Measurements from ENCODE around the gene NCOA6.

Gene NCOA6

DNA sequence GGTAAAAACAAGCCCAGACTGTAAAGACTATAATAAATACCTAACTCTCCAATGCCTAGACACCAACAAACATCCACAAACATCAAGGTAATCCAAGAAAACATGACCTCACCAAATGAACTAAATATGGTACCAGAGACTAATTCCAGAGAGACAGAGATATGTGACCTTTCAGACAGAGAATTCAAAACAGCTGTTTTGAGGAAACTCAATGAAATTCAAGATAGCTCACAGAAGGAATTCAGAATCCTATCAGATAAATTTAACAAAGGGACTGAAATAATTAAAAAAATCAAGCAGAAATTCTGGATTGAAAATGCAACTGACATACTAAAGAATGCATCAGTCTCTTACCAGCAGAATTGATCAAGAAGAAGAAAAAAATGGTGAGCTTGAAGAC lies 26.6 kb downstream of the NCOA6 start:
- Histone ChIP-seq H3K4me1 (ENCODE audit: control insufficient read depth, low read length) (no peaks in the 10 kb centered on the region), H3K27ac (ENCODE audit: low read depth, low read length) (no peak overlapping the region), H3F3A (ENCODE audit: control insufficient read depth, insufficient read depth) (no peaks in the 10 kb centered on the region), H3K4me2 (ENCODE audit: low read length) (no peak overlapping the region), H3K9me3 (ENCODE audit: control insufficient read depth, insufficient read depth, low read length) (no peaks in the 10 kb centered on the region), H3K9me2 (replicated peaks; ENCODE audit: control insufficient read depth, low read length) (no peaks in the 10 kb centered on the region), H3K79me2 (ENCODE audit: control insufficient read depth, low read length) (peaks cover 75% of the 10 kb centered on the region), H3K4me3 (ENCODE audit: low read length) (no peak overlapping the region), H3K27me3 (ENCODE audit: control insufficient read depth, low read length) (no peaks in the 10 kb centered on the region), H4K20me1 (ENCODE audit: control insufficient read depth, insufficient read depth, low read depth, low read length) (no peaks in the 10 kb centered on the region; the same call in 1 of the 2 replicates), H3K36me3 (ENCODE audit: control insufficient read depth, low read length) (no peaks in the 10 kb centered on the region)
- TF ChIP-seq CTCF (IDR thresholded peaks at IDR 0.05; ENCODE audit: low read depth, low read length, poor library complexity, severe bottlenecking) (no peak), EZH2phosphoT487 (IDR thresholded peaks at IDR 0.05; ENCODE audit: borderline replicate concordance, low read length) (no peak)

DNA sequence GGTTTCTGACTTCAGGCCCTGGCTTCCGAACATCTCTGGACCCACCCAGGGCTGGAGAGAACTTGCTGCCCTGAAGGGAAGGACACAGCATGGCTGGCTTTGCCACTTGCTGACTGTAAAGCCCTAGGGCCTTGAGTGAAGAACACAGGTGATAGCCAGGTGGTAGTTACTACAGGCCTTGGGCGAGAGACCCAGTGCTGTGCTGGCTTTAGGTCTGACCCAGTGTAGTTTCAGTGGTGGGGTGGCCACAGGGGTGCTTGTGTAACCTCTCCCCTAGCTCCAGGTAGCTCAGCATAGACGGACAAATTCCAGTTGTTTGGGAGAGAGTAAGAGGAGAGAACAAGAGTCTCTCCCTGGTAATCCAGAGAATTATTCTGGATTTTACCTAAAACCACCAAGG lies 27.1 kb downstream of the NCOA6 start:
- Histone ChIP-seq H3K27me3 (ENCODE audit: control insufficient read depth, low read length) (no peaks in the 10 kb centered on the region), H3K79me2 (ENCODE audit: control insufficient read depth, low read length) (peaks cover 78% of the 10 kb centered on the region)

DNA sequence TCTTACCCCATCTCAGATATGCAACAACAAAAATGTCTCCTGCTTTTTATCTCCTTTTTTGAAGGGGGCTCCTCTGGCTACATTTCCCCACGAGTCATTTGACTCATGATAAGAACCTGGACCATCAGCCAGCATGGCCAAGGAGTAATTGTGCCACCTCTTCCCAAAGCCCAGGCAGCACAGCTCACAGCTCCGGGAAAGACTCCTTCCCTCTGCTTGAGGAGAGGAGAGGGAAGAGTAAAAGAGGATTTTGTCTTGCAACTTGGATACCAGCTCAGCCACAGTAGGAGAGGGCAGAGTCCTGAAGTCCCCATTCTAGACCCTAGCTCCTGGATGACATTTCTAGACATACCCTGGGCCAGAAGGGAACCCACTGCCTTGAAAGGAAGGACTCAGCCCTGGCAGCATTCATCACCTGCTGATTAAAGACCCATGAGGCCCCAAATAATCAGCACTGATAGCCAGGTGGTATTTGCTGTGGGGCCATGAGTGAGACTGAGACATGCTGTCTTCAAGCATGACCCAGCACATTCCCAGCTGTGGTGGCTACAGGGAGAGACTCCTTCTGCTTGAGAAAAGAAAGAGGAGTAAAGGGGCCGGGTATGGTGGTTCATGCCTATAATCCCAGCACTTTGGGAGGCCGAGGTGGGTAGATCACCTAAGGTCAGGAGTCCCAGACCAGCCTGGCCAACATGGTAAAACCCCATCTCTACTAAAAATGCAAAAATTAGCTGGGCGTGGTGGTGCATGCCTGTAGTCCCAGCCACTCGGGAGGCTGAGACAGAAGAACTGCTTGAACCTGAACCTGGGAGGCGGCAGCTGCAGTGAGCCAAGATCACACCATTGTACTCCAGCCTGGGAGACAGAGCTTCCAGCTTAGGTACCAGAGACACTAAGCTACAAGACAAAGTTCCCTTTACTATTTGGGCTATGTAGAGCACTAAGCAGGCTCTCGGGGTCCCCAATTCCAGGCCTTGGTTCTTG lies 28.1 kb downstream of the NCOA6 start:
- TF ChIP-seq EZH2phosphoT487 (IDR thresholded peaks at IDR 0.05; ENCODE audit: borderline replicate concordance, low read length) (no peak), CTCF (IDR thresholded peaks at IDR 0.05; ENCODE audit: low read depth, low read length, poor library complexity, severe bottlenecking) (no peak)
- H3K4me2 ChIP-seq (ENCODE audit: low read length): no peak overlapping the region
- H3K27ac ChIP-seq (ENCODE audit: low read depth, low read length): no peak overlapping the region
- H3K9me3 ChIP-seq (ENCODE audit: control insufficient read depth, insufficient read depth, low read length): no peaks in the 10 kb centered on the region
- H3K4me1 ChIP-seq (ENCODE audit: control insufficient read depth, low read length): peaks cover under 1% of the 10 kb centered on the region; the same call in 1 of the 2 replicates
- H4K20me1 ChIP-seq (ENCODE audit: control insufficient read depth, insufficient read depth, low read depth, low read length): no peaks in the 10 kb centered on the region; the same call in 1 of the 2 replicates
- no peaks in the 10 kb centered on the region for H3K36me3 ChIP-seq (ENCODE audit: control insufficient read depth, low read length)
- no peak overlapping the region for H3K4me3 ChIP-seq (ENCODE audit: low read length)
- no peaks in the 10 kb centered on the region for H3F3A ChIP-seq (ENCODE audit: control insufficient read depth, insufficient read depth)
- no peaks in the 10 kb centered on the region for H3K27me3 ChIP-seq (ENCODE audit: control insufficient read depth, low read length)
- H3K79me2 ChIP-seq (ENCODE audit: control insufficient read depth, low read length): peaks cover 75% of the 10 kb centered on the region
- H3K9me2 ChIP-seq (replicated peaks; ENCODE audit: control insufficient read depth, low read length): no peaks in the 10 kb centered on the region

More for the DNA sequence above, 27.1 kb downstream of the NCOA6 start:
- H3K27ac ChIP-seq (ENCODE audit: low read depth, low read length): no peak overlapping the region
- H3K9me3 ChIP-seq (ENCODE audit: control insufficient read depth, insufficient read depth, low read length): no peaks in the 10 kb centered on the region
- H3K4me2 ChIP-seq (ENCODE audit: low read length): no peak overlapping the region
- no peaks in the 10 kb centered on the region for H3K36me3 ChIP-seq (ENCODE audit: control insufficient read depth, low read length)
- H3K4me1 ChIP-seq (ENCODE audit: control insufficient read depth, low read length): no peaks in the 10 kb centered on the region
- H3F3A ChIP-seq (ENCODE audit: control insufficient read depth, insufficient read depth): no peaks in the 10 kb centered on the region
- no peaks in the 10 kb centered on the region for H3K9me2 ChIP-seq (replicated peaks; ENCODE audit: control insufficient read depth, low read length)
- no peak overlapping the region for H3K4me3 ChIP-seq (ENCODE audit: low read length)
- TF ChIP-seq CTCF (IDR thresholded peaks at IDR 0.05; ENCODE audit: low read depth, low read length, poor library complexity, severe bottlenecking) (no peak), EZH2phosphoT487 (IDR thresholded peaks at IDR 0.05; ENCODE audit: borderline replicate concordance, low read length) (no peak)
- no peaks in the 10 kb centered on the region; the same call in 1 of the 2 replicates for H4K20me1 ChIP-seq (ENCODE audit: control insufficient read depth, insufficient read depth, low read depth, low read length)

Measured in DOHH2 (cell line).